HG03439 (cell line): ENCODE results near the gene SH3PXD2B.

ENCODE experiments used
- ATAC-seq: cut with Tn5 transposase; IDR thresholded peaks from one replicate; pipeline ENCODE4 v1.9.1; 2021; ENCODE audit warnings: mild to moderate bottlenecking, moderate library complexity; ENCODE audit not compliant: unreplicated experiment

Gene SH3PXD2B

GRCh38 chr5:172453986-172454357 lies 353 bp downstream of the SH3PXD2B start:
- ATAC-seq: no peak

- ATAC-seq: no peak
Observed at GRCh38 chr5:172453206-172453985, 929 bp downstream of the SH3PXD2B start.

- no peak for ATAC-seq
Observed at GRCh38 chr5:172452398-172453205, 1.7 kb downstream of the SH3PXD2B start.

- no peak for ATAC-seq
Observed at GRCh38 chr5:172451771-172452197, 2.5 kb downstream of the SH3PXD2B start.

- ATAC-seq: no peak
Observed at GRCh38 chr5:172450861-172451695, 3.2 kb downstream of the SH3PXD2B start.

- ATAC-seq: no peak
Observed at GRCh38 chr5:172450453-172450852, 3.9 kb downstream of the SH3PXD2B start.

- ATAC-seq: no peak
Observed at GRCh38 chr5:172448999-172449398, 5.3 kb downstream of the SH3PXD2B start.

- no peak for ATAC-seq
Observed at GRCh38 chr5:172447646-172448365, 6.5 kb downstream of the SH3PXD2B start.

GRCh38 chr5:172446336-172447051 lies 7.8 kb downstream of the SH3PXD2B start:
- no peak for ATAC-seq

GRCh38 chr5:172445866-172446265 lies 8.5 kb downstream of the SH3PXD2B start:
- no peak for ATAC-seq

GRCh38 chr5:172444626-172445365 lies 9.5 kb downstream of the SH3PXD2B start:
- ATAC-seq: no peak

GRCh38 chr5:172444110-172444510 lies 10.2 kb downstream of the SH3PXD2B start:
- no peak for ATAC-seq

- no peak for ATAC-seq
Observed at GRCh38 chr5:172443441-172444109, 10.8 kb downstream of the SH3PXD2B start.

GRCh38 chr5:172442592-172442991 lies 11.7 kb downstream of the SH3PXD2B start:
- no peak for ATAC-seq

- ATAC-seq: no peak
Observed at GRCh38 chr5:172441262-172441751, 13.0 kb downstream of the SH3PXD2B start.

GRCh38 chr5:172440486-172440885 lies 13.8 kb downstream of the SH3PXD2B start:
- no peak for ATAC-seq

GRCh38 chr5:172439785-172440477 lies 14.4 kb downstream of the SH3PXD2B start:
- no peak for ATAC-seq

- no peak for ATAC-seq
Observed at GRCh38 chr5:172438319-172438668, 16.0 kb downstream of the SH3PXD2B start.
